PC-9 (cell line): Measurements from ENCODE around the gene DLG2. TPM values are rescaled to one million over a fixed set of nuclear protein-coding genes. Genes with fewer than 3 reads are reported as not detected.
"Not testable (repeated sequence)": the region's sequence is repeated elsewhere in the genome, so short reads cannot be mapped to it uniquely, and the experiment has no call there.

Source experiments
- BruUV-seq: library from RNA; stranded (reverse); fragments of 400-500 nt; replicated peaks from 2 replicates; lab custom pipeline; 2021; lab: Mats Ljungman, UMichigan
- CTCF ChIA-PET: fragments of 300-600 bp; sonication (Branson Sonifier 250); formaldehyde crosslinking; loops from one replicate; lab custom pipeline; 2022; ENCODE audit warnings: antibody characterized with exemption; lab: Charles Lee
- POLR2A ChIA-PET: fragments of 300-600 bp; sonication (Branson Sonifier 250); formaldehyde crosslinking; loops from one replicate; lab custom pipeline; 2022; ENCODE audit warnings: antibody characterized with exemption; ENCODE audit not compliant: unreplicated experiment; lab: Charles Lee
- DNase-seq, 2 experiments: peaks; one replicate each; pipeline versions ENCODE4 v3.0.0 to v3.0.0-alpha.2; 2015 to 2022; ENCODE audit warnings: mixed read lengths in 1 of 2
- H2AFZ ChIP-seq: fragments of 200-600 bp; sonication (generic); 2 replicates; pipeline ENCODE4 v1.8.1; 2017; ENCODE audit warnings: antibody characterized with exemption
- H3F3A ChIP-seq: fragments of 200-600 bp; sonication (generic); 2 replicates; pipeline ENCODE4 v1.8.1; 2017; ENCODE audit warnings: antibody characterized with exemption, mild to moderate bottlenecking, low read depth; ENCODE audit not compliant: insufficient read depth
- H3K27ac ChIP-seq: fragments of 200-600 bp; sonication (generic); 2 replicates; pipeline ENCODE4 v1.6.1; 2016; ENCODE audit warnings: mixed run types
- H3K27me3 ChIP-seq: fragments of 200-600 bp; sonication (generic); 2 replicates; pipeline ENCODE4 v1.6.1; 2016; ENCODE audit warnings: low read depth, mixed run types; ENCODE audit not compliant: insufficient read depth
- H3K36me3 ChIP-seq: fragments of 200-600 bp; sonication (generic); 2 replicates; pipeline ENCODE4 v1.6.1; 2016; ENCODE audit warnings: low read depth, mixed run types
- H3K4me1 ChIP-seq: fragments of 200-600 bp; sonication (generic); replicated peaks from 2 replicates; pipeline ENCODE4 v1.6.1; 2016; ENCODE audit warnings: mixed run types; ENCODE audit not compliant: insufficient read depth
- H3K4me2 ChIP-seq: fragments of 200-600 bp; sonication (generic); 2 replicates; pipeline ENCODE4 v1.6.1; 2017; ENCODE audit warnings: mixed run types
- H3K4me3 ChIP-seq: fragments of 200-600 bp; sonication (generic); 2 replicates; pipeline ENCODE4 v1.6.1; 2016; ENCODE audit warnings: mixed run types
- H3K79me2 ChIP-seq: fragments of 200-600 bp; sonication (generic); 2 replicates; pipeline ENCODE4 v1.6.1; 2017; ENCODE audit warnings: low read depth, mixed run types
- H3K9me2 ChIP-seq: fragments of 200-600 bp; sonication (generic); 2 replicates; pipeline ENCODE4 v1.8.1; 2017; ENCODE audit warnings: mild to moderate bottlenecking; ENCODE audit not compliant: insufficient read depth
- H3K9me3 ChIP-seq: fragments of 200-600 bp; sonication (generic); 2 replicates; pipeline ENCODE4 v1.8.1; 2016; ENCODE audit warnings: low read depth; ENCODE audit not compliant: insufficient read depth
- H4K20me1 ChIP-seq: fragments of 200-600 bp; sonication (generic); 2 replicates; pipeline ENCODE4 v1.8.1; 2017; ENCODE audit not compliant: insufficient read depth
- EZH2 ChIP-seq: fragments of 200-600 bp; sonication (generic); IDR thresholded peaks from 2 replicates; pipeline ENCODE4 v1.8.0; 2017; ENCODE audit warnings: antibody characterized with exemption, low read depth
- intact Hi-C: fragments of 100-400 bp; cut with micrococcal nuclease; formaldehyde crosslinking; loops from one replicate; pipeline ENCODE4 v1.10.0; 2022; ENCODE audit not compliant: unreplicated experiment
- total RNA-seq: library from RNA; stranded (reverse); gene quantifications from 2 replicates; pipeline ENCODE4 v1.2.3, GENCODE V29; 2021
- TF ChIP-seq, protein P1 (sequence below): fragments of 200-600 bp; sonication (generic); conservative IDR thresholded peaks from 2 replicates; pipeline ENCODE4 v1.6.1; 2017; ENCODE audit warnings: mixed run types, antibody characterized with exemption, mild to moderate bottlenecking, moderate library complexity

Gene DLG2
- total RNA-seq, 1 experiment from 2014 or later: 6.4 TPM

DNA sequence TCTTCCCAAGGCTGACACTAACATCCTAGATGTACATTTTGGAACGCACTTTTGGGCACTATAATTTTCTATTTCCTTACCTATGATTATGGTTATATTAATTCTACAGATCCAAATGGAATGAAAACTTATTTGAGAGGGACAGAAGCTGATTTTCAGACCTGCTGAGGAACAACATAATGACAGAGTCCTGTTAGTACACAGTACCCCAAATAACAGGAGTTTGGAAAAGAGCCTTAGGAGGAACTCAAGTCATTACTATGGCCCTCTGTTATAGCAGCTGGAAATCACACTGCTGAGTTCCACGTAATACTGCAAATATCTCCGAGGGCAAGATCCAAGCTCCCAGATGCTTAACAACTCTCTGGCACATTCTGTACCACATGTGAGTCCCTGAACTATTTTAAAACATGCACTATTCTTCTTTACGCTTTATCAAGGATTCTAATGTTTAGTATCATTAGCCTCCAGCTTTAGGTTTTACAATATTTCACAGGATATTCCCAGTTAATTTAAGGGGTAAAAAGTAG is 1313.2 kb downstream of the DLG2 start:
- intact Hi-C loops: no loop called here
- POLR2A ChIA-PET: no interaction called here
- no peaks in the 10 kb centered on the region for H3F3A ChIP-seq
- no peaks in the 10 kb centered on the region for H3K36me3 ChIP-seq
- H3K4me1 ChIP-seq: no peaks in the 10 kb centered on the region
- no peak overlapping the region for H3K4me3 ChIP-seq
- no peaks in the 10 kb centered on the region for H3K9me2 ChIP-seq
- H3K27ac ChIP-seq: no peak overlapping the region
- H4K20me1 ChIP-seq: no peaks in the 10 kb centered on the region; the same call in 1 of the 2 replicates
- no peaks in the 10 kb centered on the region for H3K9me3 ChIP-seq
- TF ChIP-seq, protein P1, sequence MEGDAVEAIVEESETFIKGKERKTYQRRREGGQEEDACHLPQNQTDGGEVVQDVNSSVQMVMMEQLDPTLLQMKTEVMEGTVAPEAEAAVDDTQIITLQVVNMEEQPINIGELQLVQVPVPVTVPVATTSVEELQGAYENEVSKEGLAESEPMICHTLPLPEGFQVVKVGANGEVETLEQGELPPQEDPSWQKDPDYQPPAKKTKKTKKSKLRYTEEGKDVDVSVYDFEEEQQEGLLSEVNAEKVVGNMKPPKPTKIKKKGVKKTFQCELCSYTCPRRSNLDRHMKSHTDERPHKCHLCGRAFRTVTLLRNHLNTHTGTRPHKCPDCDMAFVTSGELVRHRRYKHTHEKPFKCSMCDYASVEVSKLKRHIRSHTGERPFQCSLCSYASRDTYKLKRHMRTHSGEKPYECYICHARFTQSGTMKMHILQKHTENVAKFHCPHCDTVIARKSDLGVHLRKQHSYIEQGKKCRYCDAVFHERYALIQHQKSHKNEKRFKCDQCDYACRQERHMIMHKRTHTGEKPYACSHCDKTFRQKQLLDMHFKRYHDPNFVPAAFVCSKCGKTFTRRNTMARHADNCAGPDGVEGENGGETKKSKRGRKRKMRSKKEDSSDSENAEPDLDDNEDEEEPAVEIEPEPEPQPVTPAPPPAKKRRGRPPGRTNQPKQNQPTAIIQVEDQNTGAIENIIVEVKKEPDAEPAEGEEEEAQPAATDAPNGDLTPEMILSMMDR: no peak
- TF ChIP-seq EZH2: no peak
- no peak overlapping the region for H2AFZ ChIP-seq
- no peak for DNase-seq
- no peak overlapping the region for H3K4me2 ChIP-seq
- CTCF ChIA-PET: no interaction called here
- H3K79me2 ChIP-seq: no peaks in the 10 kb centered on the region
- 0 out of 2 replicates have a peak, but pooled peaks cover 7% of the 10 kb centered on the region for H3K27me3 ChIP-seq
- no TSS peak for BruUV-seq

DNA sequence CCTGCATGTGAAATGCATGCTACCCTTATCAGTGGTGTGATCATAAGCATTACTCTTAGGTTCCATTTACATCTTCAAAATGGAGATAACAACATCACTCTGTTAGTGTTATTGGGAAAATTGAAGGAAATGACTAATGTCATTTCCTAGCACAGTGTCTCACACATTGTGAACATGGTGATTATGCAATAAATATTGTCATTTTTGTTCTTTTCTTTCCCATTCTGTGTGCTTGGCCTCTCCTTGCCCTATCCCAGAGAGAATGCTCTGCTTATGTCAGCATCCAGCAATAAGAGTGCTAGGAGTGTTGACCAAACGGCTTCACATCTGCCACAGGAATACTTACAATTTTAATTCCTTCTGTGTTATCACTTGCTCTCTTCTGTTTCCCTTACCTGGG is 1316.9 kb downstream of the DLG2 start:
- no peaks in the 10 kb centered on the region for H3K79me2 ChIP-seq
- TF ChIP-seq, protein P1: no peak
- no peak for TF ChIP-seq EZH2
- BruUV-seq: no TSS peak
- no peaks in the 10 kb centered on the region for H3K27me3 ChIP-seq
- intact Hi-C loops: no loop called here
- H3K4me2 ChIP-seq: no peak overlapping the region
- no peaks in the 10 kb centered on the region for H3F3A ChIP-seq
- no peaks in the 10 kb centered on the region for H3K9me2 ChIP-seq
- H3K4me3 ChIP-seq: no peak overlapping the region
- H4K20me1 ChIP-seq: no peaks in the 10 kb centered on the region; the same call in 1 of the 2 replicates
- H3K9me3 ChIP-seq: no peaks in the 10 kb centered on the region
- H3K4me1 ChIP-seq: no peaks in the 10 kb centered on the region
- POLR2A ChIA-PET: no interaction called here
- H2AFZ ChIP-seq: no peak overlapping the region
- DNase-seq: no peak
- H3K27ac ChIP-seq: no peak overlapping the region
- CTCF ChIA-PET: no interaction called here
- no peaks in the 10 kb centered on the region for H3K36me3 ChIP-seq

DNA sequence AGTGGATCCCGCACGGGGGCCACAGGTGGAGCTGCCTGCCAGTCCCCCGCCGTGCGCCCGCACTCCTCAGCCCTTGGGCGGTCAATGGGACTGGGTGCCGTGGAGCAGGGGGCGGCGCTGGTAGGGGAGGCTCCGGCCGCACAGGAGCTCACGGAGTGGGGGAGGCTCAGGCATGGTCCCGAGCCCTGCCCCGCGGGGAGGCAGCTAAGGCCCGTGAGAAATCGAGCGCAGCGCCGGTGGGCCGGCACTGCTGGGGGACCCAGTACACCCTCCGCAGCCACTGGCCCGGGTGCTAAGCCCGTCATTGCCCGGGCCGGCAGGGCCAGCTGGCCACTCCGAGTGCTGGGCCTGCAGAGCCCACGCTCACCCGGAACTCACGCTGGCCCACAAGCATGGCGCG is 1318.7 kb downstream of the DLG2 start:
- POLR2A ChIA-PET, BruUV-seq, intact Hi-C loops: not testable (repeated sequence)

DNA sequence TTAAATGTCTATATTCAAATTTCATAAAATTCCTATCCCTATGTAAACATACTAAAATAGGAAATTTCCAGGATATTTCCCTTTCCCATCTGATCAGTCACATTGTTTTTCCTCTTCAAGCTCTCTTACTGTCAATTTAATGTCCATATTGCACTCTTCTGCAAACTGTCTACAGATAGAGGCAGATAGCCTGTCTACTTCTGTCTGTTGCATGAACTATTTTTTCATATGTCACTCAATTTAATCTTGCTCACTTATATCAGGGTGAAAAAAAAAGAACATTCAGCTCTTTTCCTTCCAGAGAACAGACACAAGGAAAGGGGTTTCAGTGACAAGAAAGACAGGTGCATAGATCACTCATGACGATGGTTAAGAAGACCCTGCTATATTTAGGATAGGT is 1327.1 kb downstream of the DLG2 start:
- BruUV-seq: no TSS peak
- H3K9me3 ChIP-seq: no peaks in the 10 kb centered on the region
- H3K4me1 ChIP-seq: no peaks in the 10 kb centered on the region
- intact Hi-C loops: no loop called here
- H3F3A ChIP-seq: no peaks in the 10 kb centered on the region
- no peaks in the 10 kb centered on the region; the same call in 1 of the 2 replicates for H3K9me2 ChIP-seq
- H3K79me2 ChIP-seq: no peaks in the 10 kb centered on the region
- DNase-seq: no peak
- no peak overlapping the region for H2AFZ ChIP-seq
- ChIA-PET POLR2A (no interaction called here), CTCF (no interaction called here)
- no peaks in the 10 kb centered on the region for H4K20me1 ChIP-seq
- H3K4me2 ChIP-seq: no peak overlapping the region
- H3K27ac ChIP-seq: no peak overlapping the region
- no peaks in the 10 kb centered on the region for H3K36me3 ChIP-seq
- no peaks in the 10 kb centered on the region for H3K27me3 ChIP-seq
- TF ChIP-seq, protein P1: no peak
- TF ChIP-seq EZH2: no peak
- H3K4me3 ChIP-seq: no peak overlapping the region

More for the DNA sequence above, 1318.7 kb downstream of the DLG2 start:
- H3K9me3 ChIP-seq, H3K4me2 ChIP-seq, H3F3A ChIP-seq, H3K27ac ChIP-seq, H3K4me1 ChIP-seq, CTCF ChIA-PET, H3K4me3 ChIP-seq, DNase-seq, H3K27me3 ChIP-seq, H3K36me3 ChIP-seq, H4K20me1 ChIP-seq, H3K9me2 ChIP-seq, H2AFZ ChIP-seq, H3K79me2 ChIP-seq: not testable (repeated sequence)
